Stimulated activated naive CD8-positive, alpha-beta T cell treated with anti-CD3 and anti-CD28 coated beads, Interleukin-15, amount 100 ng/mL, for 72 hours (primary cell): ENCODE measurements around the gene SFXN1.
A peak's percentile ranks its signal among the peaks of the same experiment; 100 is the strongest.
"Not testable (repeated sequence)": the region's sequence is repeated elsewhere in the genome, so short reads cannot be mapped to it uniquely, and the experiment has no call there.

ENCODE experiments used
- ATAC-seq: fragments of 150-1000 bp; cut with Tn5 transposase; 2 replicates; pipeline ENCODE4 v1.10.0; 2021; ENCODE audit warnings: mild to moderate bottlenecking, moderate library complexity
- DNase-seq, 2 donors: peaks; one replicate each; pipeline ENCODE4 v3.0.0; 2021 to 2022
- H3K27ac Mint-ChIP-seq, 2 donors: one replicate each; pipeline ENCODE4 v1.8.0; 2022; ENCODE audit warnings: mild to moderate bottlenecking in 2 of 2, mixed read lengths in 2 of 2, moderate library complexity in 2 of 2
- H3K27me3 Mint-ChIP-seq: one replicate; pipeline ENCODE4 v1.8.0; 2022; ENCODE audit warnings: mixed read lengths
- H3K4me1 Mint-ChIP-seq: one replicate; pipeline ENCODE4 v1.8.0; 2022; ENCODE audit warnings: mild to moderate bottlenecking, mixed read lengths
- H3K4me3 Mint-ChIP-seq, 2 donors: one replicate each; pipeline ENCODE4 v1.8.0; 2022; ENCODE audit warnings: mild to moderate bottlenecking in 2 of 2, mixed read lengths in 2 of 2, moderate library complexity in 1 of 2
- H3K9me3 Mint-ChIP-seq, 2 donors: one replicate each; pipeline ENCODE4 v1.8.0; 2022; ENCODE audit warnings: mixed read lengths in 2 of 2

SFXN1 gene, protein sequence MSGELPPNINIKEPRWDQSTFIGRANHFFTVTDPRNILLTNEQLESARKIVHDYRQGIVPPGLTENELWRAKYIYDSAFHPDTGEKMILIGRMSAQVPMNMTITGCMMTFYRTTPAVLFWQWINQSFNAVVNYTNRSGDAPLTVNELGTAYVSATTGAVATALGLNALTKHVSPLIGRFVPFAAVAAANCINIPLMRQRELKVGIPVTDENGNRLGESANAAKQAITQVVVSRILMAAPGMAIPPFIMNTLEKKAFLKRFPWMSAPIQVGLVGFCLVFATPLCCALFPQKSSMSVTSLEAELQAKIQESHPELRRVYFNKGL

DNA sequence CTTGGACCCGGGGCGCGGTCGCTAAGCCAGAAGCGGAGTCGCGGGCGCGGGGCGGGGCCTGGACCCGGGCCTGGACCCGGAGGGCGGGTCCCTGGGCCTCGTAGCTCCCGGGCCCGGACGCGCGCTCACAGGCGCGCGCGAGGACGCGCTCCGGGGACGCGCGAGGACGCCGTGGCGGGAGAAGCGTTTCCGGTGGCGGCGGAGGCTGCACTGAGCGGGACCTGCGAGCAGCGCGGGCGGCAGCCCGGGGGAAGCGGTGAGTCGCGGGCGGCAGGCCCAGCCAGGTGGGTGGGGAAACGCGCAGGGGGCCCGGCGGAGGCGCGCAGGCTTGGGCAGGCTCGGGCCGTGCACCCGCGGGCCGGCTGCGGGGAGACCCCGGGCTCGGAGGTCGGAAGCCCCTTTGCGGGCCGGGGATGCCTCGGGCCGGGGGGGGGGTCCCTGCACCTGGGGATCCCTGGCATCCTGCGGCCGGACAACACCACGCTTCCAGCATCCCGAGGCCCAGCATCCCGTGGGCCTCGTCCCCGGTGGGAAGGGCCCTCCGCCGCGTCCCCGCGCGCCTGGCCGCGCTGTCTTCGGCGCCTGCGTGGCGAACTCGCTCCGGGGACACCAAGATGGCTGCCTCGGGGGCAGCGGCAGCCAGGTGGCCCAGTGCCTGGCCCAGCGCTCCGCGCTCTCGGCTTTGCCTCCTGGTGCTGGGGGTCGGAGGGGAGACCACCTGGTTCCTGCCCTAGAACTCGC, at the start of gene SFXN1:
SFXN1 (plus strand) TSS at position 177 of the 741 bp plus-strand sequence. CDS start 13,544 bp downstream, outside the sequence.
- Mint-ChIP-seq H3K27me3 (no peaks in the 10 kb centered on the region), H3K4me1 (peaks cover 59% of the 10 kb centered on the region), H3K4me3 (peak within 1 kb of the TSS; percentile 91 to 100), H3K27ac (peak within 1 kb of the TSS; percentile 77 to 98), H3K9me3 (no peaks in the 10 kb centered on the region)
- ATAC-seq: peak; percentile 84
- DNase-seq: peak; percentile 85

DNA sequence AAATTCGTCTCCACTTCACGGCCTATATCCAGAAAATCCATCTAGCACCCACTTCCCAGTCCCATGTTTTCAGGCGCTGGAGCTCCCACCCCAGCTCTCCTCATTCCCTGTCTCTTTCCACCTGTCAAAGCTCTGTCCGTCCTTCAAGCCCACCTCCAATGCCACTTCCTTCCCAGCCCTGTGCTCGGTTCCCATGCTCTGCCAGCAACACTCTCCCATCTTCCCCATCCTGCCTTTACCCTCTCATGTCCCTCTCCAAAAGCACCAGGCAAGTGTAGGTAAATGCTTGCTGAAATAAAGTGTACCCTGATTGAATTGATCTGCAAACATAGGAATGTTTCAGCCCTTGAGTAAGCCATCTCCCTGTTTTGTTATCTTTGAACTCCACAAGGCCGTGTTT, 43.6 kb upstream of the SFXN1 start:
- Mint-ChIP-seq H3K4me1 (no peaks in the 10 kb centered on the region), H3K9me3 (no peaks in the 10 kb centered on the region), H3K27ac (no peak overlapping the region), H3K27me3 (peaks cover 42% of the 10 kb centered on the region), H3K4me3 (no peak overlapping the region)
- ATAC-seq: no peak
- no peak for DNase-seq

DNA sequence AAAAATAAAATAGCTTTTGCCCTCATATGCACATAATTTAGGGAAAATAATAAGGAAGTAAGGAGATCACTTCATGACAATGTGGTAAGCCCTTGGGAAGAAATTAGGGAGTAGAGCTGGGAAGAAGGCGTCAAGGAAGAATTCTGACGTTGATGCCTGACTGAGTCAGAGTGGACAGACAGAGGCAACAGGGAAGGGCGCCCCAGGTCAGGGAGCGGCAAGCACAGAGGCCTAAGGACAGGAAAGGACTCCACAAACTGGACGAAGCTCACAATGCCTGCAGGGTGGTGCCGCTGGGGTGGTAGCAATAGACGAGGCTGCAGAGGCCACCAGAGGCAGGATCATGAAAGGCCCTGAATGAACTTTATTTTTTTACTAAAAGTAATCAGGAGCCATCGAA, 42.0 kb upstream of the SFXN1 start:
- Mint-ChIP-seq H3K4me3 (no peak overlapping the region), H3K27me3 (peaks cover 56% of the 10 kb centered on the region), H3K27ac (no peak overlapping the region), H3K4me1 (no peaks in the 10 kb centered on the region), H3K9me3 (no peaks in the 10 kb centered on the region)
- no peak for DNase-seq
- ATAC-seq: no peak

DNA sequence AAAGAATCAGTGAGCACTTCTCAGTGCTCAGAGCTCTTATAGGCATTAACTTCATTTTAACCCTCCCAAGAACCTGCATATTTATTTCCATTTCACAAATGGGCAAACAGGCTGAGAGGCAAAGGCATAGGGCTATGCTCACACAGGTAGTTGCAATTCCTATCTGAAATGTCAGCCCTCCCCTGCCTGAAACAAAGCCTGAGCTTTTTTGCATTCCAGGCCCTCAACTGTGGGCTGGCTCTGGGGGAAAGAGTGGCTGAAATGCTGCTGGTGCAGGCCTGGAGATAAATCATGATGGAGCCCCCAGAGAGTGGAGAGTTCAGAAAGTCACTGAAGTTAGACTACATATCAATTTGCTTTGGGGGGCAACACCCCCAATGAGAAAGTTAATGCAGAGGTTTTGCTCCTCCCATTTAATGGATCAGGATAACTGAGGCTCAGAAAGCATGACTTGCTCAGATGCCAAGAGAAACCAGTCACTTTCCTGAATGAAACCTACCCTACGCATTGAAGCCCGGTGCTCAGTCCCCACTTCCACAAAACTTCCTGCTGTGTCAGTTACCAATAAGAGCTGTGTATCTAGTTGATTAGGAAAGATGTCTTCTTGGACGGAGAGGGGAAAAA, 40.0 kb upstream of the SFXN1 start:
- Mint-ChIP-seq H3K27ac (no peak overlapping the region), H3K9me3 (no peaks in the 10 kb centered on the region), H3K4me3 (no peak overlapping the region), H3K4me1 (peaks cover 2% of the 10 kb centered on the region), H3K27me3 (peaks cover 76% of the 10 kb centered on the region)
- ATAC-seq (no peak), DNase-seq (no peak)

DNA sequence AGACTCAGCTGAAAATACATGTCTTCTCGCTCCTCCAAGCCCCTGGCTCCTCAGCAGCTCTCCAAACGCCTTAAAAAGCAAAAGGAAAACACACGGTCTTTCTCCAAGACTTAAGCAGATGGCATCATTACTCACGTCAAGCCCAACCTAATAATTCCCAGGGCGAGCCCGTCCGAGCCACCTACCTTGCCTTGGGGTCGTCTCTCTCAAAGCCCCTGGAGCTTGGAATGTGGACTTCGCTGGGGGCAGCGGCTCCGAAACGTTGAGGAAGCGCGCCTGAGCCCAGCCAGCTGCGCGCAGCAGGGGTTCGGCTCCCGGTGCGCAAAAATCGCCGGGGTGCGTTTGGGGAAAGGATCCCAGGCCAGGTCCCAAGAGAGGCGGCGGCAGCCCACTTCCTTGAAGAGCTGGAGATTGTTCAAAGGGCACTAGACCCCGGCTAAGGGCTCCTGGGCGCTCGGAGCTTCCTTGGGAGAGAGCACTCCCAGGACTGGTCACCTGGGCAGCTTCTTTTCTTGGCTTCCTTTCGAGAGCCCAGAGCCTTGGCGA, 34.8 kb upstream of the SFXN1 start:
- Mint-ChIP-seq H3K27me3 (peaks cover 84% of the 10 kb centered on the region), H3K4me3 (peak overlapping the region in 1 of 2 donors; percentile 36)

DNA sequence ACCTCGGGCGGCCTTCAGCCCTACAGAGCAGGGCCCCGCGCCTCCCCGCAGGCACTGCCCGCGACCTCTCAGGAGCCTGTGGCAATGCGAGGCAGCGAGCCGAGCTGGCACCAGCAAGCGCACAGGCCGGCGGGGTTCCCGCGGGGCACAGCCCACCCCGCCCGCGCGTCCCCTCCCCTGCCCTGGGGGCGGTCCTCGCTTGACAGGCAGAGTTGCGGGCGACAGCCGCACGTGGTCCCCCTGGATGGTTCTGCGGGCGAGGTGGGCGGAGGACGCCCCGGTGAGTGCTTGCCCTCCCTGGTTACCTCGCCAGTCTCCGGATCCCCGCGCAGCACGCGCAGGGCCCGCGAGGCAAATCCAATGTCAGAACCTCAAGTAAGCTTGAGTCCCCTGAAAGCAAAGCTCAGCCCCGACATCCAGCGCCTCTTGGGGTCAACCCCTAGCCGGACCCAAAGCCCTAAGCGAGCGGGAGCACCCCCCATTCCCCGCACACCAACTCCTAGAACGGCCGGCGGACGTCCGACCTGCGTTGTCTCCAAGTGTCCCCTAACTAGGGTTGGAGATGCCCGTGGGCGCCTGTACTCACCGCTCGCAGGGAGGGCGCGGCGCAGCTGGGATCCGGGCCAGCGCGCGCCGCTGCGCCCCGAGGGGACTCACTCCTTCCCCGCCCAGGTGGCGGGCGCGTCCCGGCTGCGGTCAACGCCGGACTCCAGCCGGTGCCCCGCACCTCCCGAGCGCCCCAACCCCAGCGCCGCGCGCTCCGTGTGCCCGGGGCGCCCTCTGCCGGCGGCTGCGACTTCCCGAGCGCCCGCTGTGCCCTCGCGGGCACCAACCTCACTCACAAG, 34.1 kb upstream of the SFXN1 start, which contains the start of gene DRD1:
DRD1 (minus strand) TSS at position 123 of the 845 bp plus-strand sequence. CDS start 1,083 bp downstream, outside the sequence.
- H3K4me3 Mint-ChIP-seq: peak within 1 kb of the TSS; percentile 69 to 82
- no peak within 1 kb of the TSS for H3K27ac Mint-ChIP-seq
- peaks cover 19% of the 10 kb centered on the region for H3K4me1 Mint-ChIP-seq
- peak; percentile 90 for ATAC-seq
- peak; percentile 53 to 64 for DNase-seq
- H3K9me3 Mint-ChIP-seq: no peaks in the 10 kb centered on the region
- H3K27me3 Mint-ChIP-seq: peaks cover 83% of the 10 kb centered on the region

More for the DNA sequence above, 34.8 kb upstream of the SFXN1 start:
- DNase-seq: no peak
- no peak for ATAC-seq
- no peaks in the 10 kb centered on the region for H3K9me3 Mint-ChIP-seq
- no peak overlapping the region for H3K27ac Mint-ChIP-seq
- H3K4me1 Mint-ChIP-seq: peaks cover 19% of the 10 kb centered on the region

DNA sequence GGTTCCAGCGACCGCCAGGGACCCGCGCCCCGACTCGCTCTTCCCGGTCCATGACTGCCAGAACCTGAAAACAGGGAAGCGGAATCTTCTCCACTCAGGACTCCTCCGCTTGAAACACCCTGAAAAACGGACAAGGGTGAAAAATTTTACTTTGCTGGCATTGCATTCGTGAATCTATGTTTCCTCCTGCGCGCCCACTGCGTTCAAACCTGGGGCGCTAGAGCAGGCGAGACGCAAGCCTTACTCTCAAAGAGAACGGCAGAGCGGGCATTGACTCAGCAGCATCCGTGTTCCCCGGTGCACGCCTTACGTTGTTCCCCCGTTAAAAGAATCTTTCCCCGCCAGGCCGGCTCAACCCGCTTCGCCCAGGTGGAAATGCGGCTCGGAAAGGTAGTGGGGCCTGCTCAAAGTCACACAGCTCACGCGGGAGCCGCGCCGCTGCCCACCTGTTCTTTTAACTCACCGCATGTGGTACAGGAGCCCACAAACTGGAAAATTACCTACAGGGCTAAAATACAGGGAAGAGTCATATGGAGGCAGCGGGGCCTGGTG, 33.4 kb upstream of the SFXN1 start:
- ATAC-seq (peak; percentile 5), DNase-seq (no peak)
- peak overlapping the region; percentile 69 to 82 for H3K4me3 Mint-ChIP-seq
- no peak overlapping the region for H3K27ac Mint-ChIP-seq
- no peaks in the 10 kb centered on the region for H3K9me3 Mint-ChIP-seq
- peaks cover 87% of the 10 kb centered on the region for H3K27me3 Mint-ChIP-seq
- peaks cover 19% of the 10 kb centered on the region for H3K4me1 Mint-ChIP-seq

DNA sequence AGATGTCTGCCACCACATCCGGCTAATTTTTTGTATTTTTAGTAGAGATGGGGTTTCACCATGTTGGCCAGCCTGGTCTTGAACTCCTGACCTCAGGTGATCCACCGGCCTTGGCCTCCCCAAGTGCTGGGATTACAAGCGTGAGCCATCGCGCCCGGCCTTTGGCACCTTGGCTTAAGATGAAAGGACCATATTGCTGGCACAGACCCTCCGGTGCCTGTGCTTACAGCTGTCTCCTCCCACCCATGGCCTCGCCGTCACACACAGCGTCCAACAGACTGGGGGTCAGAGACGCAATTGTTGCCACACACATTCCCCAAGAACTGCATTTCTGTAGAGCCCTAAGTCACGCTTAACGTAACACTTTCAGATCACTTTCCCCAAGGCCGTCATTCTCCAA, 32.0 kb upstream of the SFXN1 start:
- H3K27me3 Mint-ChIP-seq: peaks cover 87% of the 10 kb centered on the region
- H3K4me1 Mint-ChIP-seq: peaks cover 19% of the 10 kb centered on the region

DNA sequence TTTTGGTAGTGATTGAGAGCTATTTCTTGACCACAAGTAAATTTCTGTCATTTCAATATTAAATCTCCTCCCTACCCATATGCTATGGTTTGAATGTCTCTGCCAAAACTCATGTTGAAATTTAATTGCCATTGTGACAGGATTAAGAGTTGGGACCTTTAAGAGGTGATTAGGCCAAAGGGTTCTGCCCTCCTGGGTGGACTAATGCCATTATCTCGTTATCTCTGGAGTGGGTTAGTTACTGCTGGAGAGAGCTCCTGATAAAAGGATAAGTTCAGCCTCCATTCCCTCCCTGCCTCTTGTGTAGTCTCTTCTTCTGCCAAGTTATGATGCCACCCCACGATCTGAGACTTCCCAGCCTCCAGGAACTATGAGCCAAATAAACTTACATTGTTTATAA, 30.8 kb upstream of the SFXN1 start:
- DNase-seq: no peak
- H3K9me3 Mint-ChIP-seq: no peaks in the 10 kb centered on the region

More for the DNA sequence above, 32.0 kb upstream of the SFXN1 start:
- not testable (repeated sequence) for ATAC-seq, H3K27ac Mint-ChIP-seq, DNase-seq, H3K4me3 Mint-ChIP-seq, H3K9me3 Mint-ChIP-seq

DNA sequence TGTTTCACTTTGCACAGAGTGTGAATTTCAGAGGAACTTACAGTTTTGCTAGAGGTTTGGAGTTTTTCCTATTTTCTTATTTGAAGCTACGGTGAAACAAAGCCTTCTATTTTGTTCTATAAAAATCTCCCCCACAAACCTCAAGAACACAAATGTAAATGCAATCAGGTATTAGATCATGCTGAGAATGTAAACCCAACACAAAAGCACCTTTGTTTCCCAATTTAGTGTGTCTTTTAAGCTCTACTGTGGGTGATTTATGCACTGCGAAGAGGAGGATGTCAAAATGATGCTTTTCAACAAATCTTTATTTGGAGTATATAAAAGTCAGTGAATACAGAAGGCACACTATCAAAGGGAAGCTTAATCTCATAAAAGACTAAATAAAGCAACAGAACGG, 30.1 kb upstream of the SFXN1 start:
- Mint-ChIP-seq H3K4me1 (peaks cover 18% of the 10 kb centered on the region), H3K4me3 (no peak overlapping the region), H3K9me3 (no peaks in the 10 kb centered on the region), H3K27me3 (peaks cover 81% of the 10 kb centered on the region), H3K27ac (no peak overlapping the region)
- DNase-seq: no peak
- no peak for ATAC-seq

More for the DNA sequence above, 30.8 kb upstream of the SFXN1 start:
- no peak overlapping the region for H3K4me3 Mint-ChIP-seq
- H3K4me1 Mint-ChIP-seq: peaks cover 19% of the 10 kb centered on the region
- H3K27me3 Mint-ChIP-seq: peaks cover 81% of the 10 kb centered on the region
- no peak overlapping the region for H3K27ac Mint-ChIP-seq
- no peak for ATAC-seq

DNA sequence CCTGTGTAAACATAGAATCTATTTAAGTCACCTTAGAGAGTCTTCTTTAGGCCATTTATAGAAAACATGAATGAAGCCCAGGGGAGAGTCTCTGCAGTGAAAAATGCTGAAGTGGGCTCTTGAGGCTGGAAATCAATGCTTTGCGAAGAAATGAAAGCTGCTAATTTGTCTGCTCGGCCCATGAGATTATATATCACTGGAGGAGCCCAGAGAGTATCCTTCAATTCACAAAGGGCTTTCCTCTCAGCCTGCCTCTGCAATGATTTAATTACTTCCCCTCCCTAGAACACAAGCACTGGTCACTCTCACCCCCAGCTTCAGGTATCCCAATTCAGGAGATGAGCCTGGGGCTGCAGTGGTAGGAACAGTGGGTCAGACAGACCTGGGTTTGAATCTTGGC, 26.2 kb upstream of the SFXN1 start:
- peaks cover 71% of the 10 kb centered on the region for H3K27me3 Mint-ChIP-seq
- ATAC-seq: no peak

DNA sequence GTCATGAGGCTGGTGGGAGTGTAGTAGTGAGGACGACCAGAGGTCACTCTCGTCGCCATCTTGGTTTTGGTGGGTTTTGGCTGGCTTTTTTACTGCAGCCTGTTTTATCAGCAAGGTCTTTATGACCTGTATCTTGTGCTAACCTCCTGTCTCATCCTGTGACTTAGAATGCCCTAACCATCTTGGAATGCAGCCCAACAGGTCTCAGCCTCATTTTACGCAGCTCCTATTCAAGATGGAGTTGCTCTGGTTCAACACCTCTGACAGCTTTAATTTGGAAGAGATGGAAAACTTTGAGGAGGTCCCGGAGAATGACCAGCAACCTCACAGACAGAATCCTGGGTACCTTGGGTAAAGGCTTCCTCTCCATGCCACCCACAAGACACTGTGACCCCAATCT, 24.0 kb upstream of the SFXN1 start:
- not testable (repeated sequence) for H3K4me3 Mint-ChIP-seq, H3K4me1 Mint-ChIP-seq, DNase-seq, H3K27ac Mint-ChIP-seq, ATAC-seq, H3K9me3 Mint-ChIP-seq
- H3K27me3 Mint-ChIP-seq: peaks cover 65% of the 10 kb centered on the region

More for the DNA sequence above, 26.2 kb upstream of the SFXN1 start:
- Mint-ChIP-seq H3K4me1 (peaks cover 4% of the 10 kb centered on the region), H3K4me3 (no peak overlapping the region), H3K27ac (no peak overlapping the region), H3K9me3 (no peaks in the 10 kb centered on the region)
- DNase-seq: no peak

DNA sequence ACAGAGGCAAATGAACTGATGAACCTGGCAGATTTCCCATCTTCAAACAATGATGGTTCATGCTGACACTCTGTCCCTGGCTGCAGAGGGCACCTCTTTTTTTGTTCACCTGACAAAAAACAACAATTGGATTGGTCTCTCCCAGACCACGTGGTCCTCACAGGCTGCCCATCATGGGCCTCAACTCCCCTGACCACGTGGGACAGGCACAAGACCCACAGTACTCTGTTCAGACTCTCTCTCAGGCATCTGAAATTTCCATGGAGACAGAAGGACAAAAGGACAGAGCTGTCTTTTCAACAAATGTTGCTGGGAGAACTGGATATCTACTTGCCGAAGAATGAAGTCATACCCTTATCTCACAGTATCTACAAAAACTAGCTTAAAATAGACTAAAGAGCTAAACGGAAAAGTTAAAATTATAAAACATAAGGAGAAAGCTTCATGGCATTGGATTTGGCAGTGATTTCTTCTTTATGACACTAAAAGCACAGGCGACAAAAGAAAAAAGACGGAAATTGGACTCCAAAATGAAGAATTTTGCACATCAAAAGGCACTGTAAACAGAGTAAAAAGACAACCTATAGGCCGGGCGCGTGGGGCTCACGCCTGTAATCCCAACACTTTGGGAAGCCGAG, 22.1 kb upstream of the SFXN1 start:
- H3K4me1 Mint-ChIP-seq: peaks cover 9% of the 10 kb centered on the region

DNA sequence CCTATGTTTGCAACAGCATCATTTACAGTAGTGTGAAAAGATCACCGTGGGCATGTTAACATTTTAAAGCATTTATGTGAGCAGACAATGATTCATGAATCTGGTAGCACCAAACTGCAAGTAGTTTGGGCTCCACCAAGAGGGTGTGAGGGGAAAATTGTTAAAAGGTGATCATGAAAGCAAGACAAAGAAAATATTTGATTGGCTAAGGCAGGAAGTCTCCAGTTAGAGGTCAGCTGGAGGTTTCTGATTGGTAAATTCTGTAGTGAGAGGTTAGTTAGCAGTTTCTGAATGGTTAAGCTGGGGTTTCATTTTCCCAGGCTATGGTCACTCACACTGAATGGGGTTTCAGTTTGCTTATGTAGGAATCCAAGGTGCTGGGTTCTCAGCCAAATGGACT, 20.9 kb upstream of the SFXN1 start:
- DNase-seq: peak; percentile 4 to 45
- peaks cover 41% of the 10 kb centered on the region for H3K27me3 Mint-ChIP-seq
- ATAC-seq: peak; percentile 96

More for the DNA sequence above, 22.1 kb upstream of the SFXN1 start:
- Mint-ChIP-seq H3K9me3 (no peaks in the 10 kb centered on the region), H3K4me3 (no peak overlapping the region), H3K27me3 (peaks cover 48% of the 10 kb centered on the region), H3K27ac (no peak overlapping the region)
- ATAC-seq (no peak), DNase-seq (no peak)

More for the DNA sequence above, 20.9 kb upstream of the SFXN1 start:
- no peak overlapping the region for H3K27ac Mint-ChIP-seq
- peaks cover 9% of the 10 kb centered on the region for H3K4me1 Mint-ChIP-seq
- H3K9me3 Mint-ChIP-seq: no peaks in the 10 kb centered on the region
- H3K4me3 Mint-ChIP-seq: no peak overlapping the region
